ENCODE results near the gene TARBP1.

TARBP1 gene

GRCh38 chr1:234478481-234479309 is at the start of gene TARBP1:
Gene TARBP1, minus strand, starts transcription at chr1:234479179. Its CDS starts 76 bp downstream, at chr1:234479103.
- peak; percentile 82 to 94 (median 89) for DNase-seq

GRCh38 chr1:234528074-234528865 is 49.3 kb upstream of the TARBP1 start:
- peak; percentile 64 to 83 (median 69) for DNase-seq

GRCh38 chr1:234527346-234527745 is 48.4 kb upstream of the TARBP1 start:
- no peak for DNase-seq

- no peak for DNase-seq
These were observed 47.9 kb upstream of the TARBP1 start for GRCh38 chr1:234526922-234527321.

GRCh38 chr1:234525099-234525799 is 46.3 kb upstream of the TARBP1 start:
- DNase-seq, result peak; percentile 41 to 65 (median 59)

GRCh38 chr1:234521836-234522235 is 42.9 kb upstream of the TARBP1 start:
- no peak for DNase-seq

GRCh38 chr1:234520908-234521817 is 42.2 kb upstream of the TARBP1 start:
- no peak for DNase-seq

- DNase-seq, result no peak
These were observed 40.5 kb upstream of the TARBP1 start for GRCh38 chr1:234519506-234519905.

GRCh38 chr1:234518876-234519275 is 39.9 kb upstream of the TARBP1 start:
- DNase-seq, result no peak

- peak; percentile 36 to 54 (median 38) for DNase-seq
These were observed 39.1 kb upstream of the TARBP1 start for GRCh38 chr1:234518086-234518485.

GRCh38 chr1:234517110-234517802 is 38.3 kb upstream of the TARBP1 start:
- peak in 1 of 3 donors; percentile 40 for DNase-seq

- DNase-seq, result peak in 2 of 3 donors; percentile 66 to 74
These were observed 36.9 kb upstream of the TARBP1 start for GRCh38 chr1:234515821-234516241.

- peak in 2 of 3 donors; percentile 23 to 40 for DNase-seq
These were observed 36.4 kb upstream of the TARBP1 start for GRCh38 chr1:234515411-234515810.

- peak; percentile 83 to 87 (median 86) for DNase-seq
These were observed 33.5 kb upstream of the TARBP1 start for GRCh38 chr1:234512451-234512861.

GRCh38 chr1:234509457-234510328 is 30.7 kb upstream of the TARBP1 start:
- DNase-seq, result no peak

- no peak for DNase-seq
These were observed 28.8 kb upstream of the TARBP1 start for GRCh38 chr1:234507626-234508387.

- DNase-seq, result no peak
These were observed 28.1 kb upstream of the TARBP1 start for GRCh38 chr1:234507089-234507488.

- DNase-seq, result no peak
These were observed 26.8 kb upstream of the TARBP1 start for GRCh38 chr1:234505769-234506102.

GRCh38 chr1:234504969-234505768 is 26.2 kb upstream of the TARBP1 start:
- no peak for DNase-seq
